ENCODE measurements around the gene KIF1C. TPM values are rescaled to one million over a fixed set of nuclear protein-coding genes. Genes with fewer than 3 reads are reported as not detected.
A peak's percentile ranks its signal among the peaks of the same experiment; 100 is the strongest.

KIF1C gene
- total RNA-seq, 1 experiment from 2014 or later, result 10.2 TPM

- peak overlapping the region; percentile 71 for H3K4me3 ChIP-seq (ENCODE audit: low read length)
- peak overlapping the region; percentile 84 for H3K9ac ChIP-seq (ENCODE audit: low read length)
- peak overlapping the region; percentile 82 for H3K4me2 ChIP-seq (ENCODE audit: low read depth, low read length, poor library complexity, severe bottlenecking)
- no peaks in the 10 kb centered on the region for H4K20me1 ChIP-seq (ENCODE audit: insufficient read depth, low read depth, low read length)
- no peaks in the 10 kb centered on the region for H3K27me3 ChIP-seq (ENCODE audit: low read length)
- peaks cover 24% of the 10 kb centered on the region for H3K4me1 ChIP-seq (ENCODE audit: low read length)
- H3K9me3 ChIP-seq (ENCODE audit: low read length), result no peaks in the 10 kb centered on the region
- DNase-seq, result peak; percentile 99
- peak overlapping the region; percentile 74 for H3K27ac ChIP-seq (ENCODE audit: low read length)
- H3K9me2 ChIP-seq (replicated peaks; ENCODE audit: insufficient read depth, low read length), result no peaks in the 10 kb centered on the region
- peaks cover 14% of the 10 kb centered on the region for H3K79me2 ChIP-seq (ENCODE audit: low read length)
- peaks cover 5% of the 10 kb centered on the region; the same call in 1 of the 2 replicates for H3K36me3 ChIP-seq (ENCODE audit: insufficient read depth, low read length)
- H2AFZ ChIP-seq (ENCODE audit: low read length), result peak overlapping the region; percentile 65; the same call in 1 of the 2 replicates
Measured at GRCh38 chr17:4966844-4967538, 30.8 kb upstream of the KIF1C start.

- no peaks in the 10 kb centered on the region for H4K20me1 ChIP-seq (ENCODE audit: insufficient read depth, low read depth, low read length)
- peaks cover 24% of the 10 kb centered on the region for H3K4me1 ChIP-seq (ENCODE audit: low read length)
- H2AFZ ChIP-seq (ENCODE audit: low read length), result peak within 1 kb of the TSS; percentile 65; the same call in 1 of the 2 replicates
- H3K9ac ChIP-seq (ENCODE audit: low read length), result peak within 1 kb of the TSS; percentile 84
- DNase-seq, result peak; percentile 98
- H3K27ac ChIP-seq (ENCODE audit: low read length), result peak within 1 kb of the TSS; percentile 74
- no peaks in the 10 kb centered on the region for H3K9me3 ChIP-seq (ENCODE audit: low read length)
- H3K4me2 ChIP-seq (ENCODE audit: low read depth, low read length, poor library complexity, severe bottlenecking), result peak within 1 kb of the TSS; percentile 82
- H3K36me3 ChIP-seq (ENCODE audit: insufficient read depth, low read length), result peaks cover 5% of the 10 kb centered on the region; the same call in 1 of the 2 replicates
- H3K9me2 ChIP-seq (replicated peaks; ENCODE audit: insufficient read depth, low read length), result no peaks in the 10 kb centered on the region
- peaks cover 14% of the 10 kb centered on the region for H3K79me2 ChIP-seq (ENCODE audit: low read length)
- H3K4me3 ChIP-seq (ENCODE audit: low read length), result peak within 1 kb of the TSS; percentile 71
- no peaks in the 10 kb centered on the region for H3K27me3 ChIP-seq (ENCODE audit: low read length)
Measured at GRCh38 chr17:4967539-4968485, 29.9 kb upstream of the KIF1C start, which contains the start of gene SPAG7. Gene SPAG7, minus strand, starts transcription at chr17:4967817. Its CDS starts 13 bp downstream, at chr17:4967804.

- peaks cover 24% of the 10 kb centered on the region for H3K4me1 ChIP-seq (ENCODE audit: low read length)
- no peaks in the 10 kb centered on the region for H3K9me3 ChIP-seq (ENCODE audit: low read length)
- no peak for DNase-seq
- H3K9ac ChIP-seq (ENCODE audit: low read length), result peak overlapping the region; percentile 82
- H3K27me3 ChIP-seq (ENCODE audit: low read length), result no peaks in the 10 kb centered on the region
- H3K79me2 ChIP-seq (ENCODE audit: low read length), result peaks cover 14% of the 10 kb centered on the region
- H3K36me3 ChIP-seq (ENCODE audit: insufficient read depth, low read length), result peaks cover 7% of the 10 kb centered on the region; the same call in 1 of the 2 replicates
- peak overlapping the region; percentile 71 for H3K4me3 ChIP-seq (ENCODE audit: low read length)
- no peak overlapping the region for H3K27ac ChIP-seq (ENCODE audit: low read length)
- no peak overlapping the region for H2AFZ ChIP-seq (ENCODE audit: low read length)
- H4K20me1 ChIP-seq (ENCODE audit: insufficient read depth, low read depth, low read length), result no peaks in the 10 kb centered on the region
- H3K9me2 ChIP-seq (replicated peaks; ENCODE audit: insufficient read depth, low read length), result no peaks in the 10 kb centered on the region
- peak overlapping the region; percentile 82 for H3K4me2 ChIP-seq (ENCODE audit: low read depth, low read length, poor library complexity, severe bottlenecking)
Measured at GRCh38 chr17:4968486-4969046, 29.2 kb upstream of the KIF1C start.

GRCh38 chr17:4969047-4969550 is 28.7 kb upstream of the KIF1C start:
- H3K9me2 ChIP-seq (replicated peaks; ENCODE audit: insufficient read depth, low read length), result no peaks in the 10 kb centered on the region
- H3K4me2 ChIP-seq (ENCODE audit: low read depth, low read length, poor library complexity, severe bottlenecking), result no peak overlapping the region
- no peak overlapping the region for H2AFZ ChIP-seq (ENCODE audit: low read length)
- no peak overlapping the region for H3K4me3 ChIP-seq (ENCODE audit: low read length)
- no peaks in the 10 kb centered on the region for H4K20me1 ChIP-seq (ENCODE audit: insufficient read depth, low read depth, low read length)
- no peak overlapping the region for H3K27ac ChIP-seq (ENCODE audit: low read length)
- H3K9me3 ChIP-seq (ENCODE audit: low read length), result no peaks in the 10 kb centered on the region
- H3K27me3 ChIP-seq (ENCODE audit: low read length), result no peaks in the 10 kb centered on the region
- peaks cover 7% of the 10 kb centered on the region; the same call in 1 of the 2 replicates for H3K36me3 ChIP-seq (ENCODE audit: insufficient read depth, low read length)
- H3K9ac ChIP-seq (ENCODE audit: low read length), result no peak overlapping the region
- peaks cover 14% of the 10 kb centered on the region for H3K79me2 ChIP-seq (ENCODE audit: low read length)
- H3K4me1 ChIP-seq (ENCODE audit: low read length), result peaks cover 24% of the 10 kb centered on the region
- DNase-seq, result no peak

- peaks cover 24% of the 10 kb centered on the region for H3K4me1 ChIP-seq (ENCODE audit: low read length)
- H2AFZ ChIP-seq (ENCODE audit: low read length), result no peak overlapping the region
- H3K27me3 ChIP-seq (ENCODE audit: low read length), result no peaks in the 10 kb centered on the region
- peaks cover 7% of the 10 kb centered on the region; the same call in 1 of the 2 replicates for H3K36me3 ChIP-seq (ENCODE audit: insufficient read depth, low read length)
- H3K9ac ChIP-seq (ENCODE audit: low read length), result no peak overlapping the region
- no peak for DNase-seq
- H3K4me3 ChIP-seq (ENCODE audit: low read length), result no peak overlapping the region
- H3K9me2 ChIP-seq (replicated peaks; ENCODE audit: insufficient read depth, low read length), result no peaks in the 10 kb centered on the region
- no peaks in the 10 kb centered on the region for H3K9me3 ChIP-seq (ENCODE audit: low read length)
- H3K79me2 ChIP-seq (ENCODE audit: low read length), result peaks cover 14% of the 10 kb centered on the region
- no peaks in the 10 kb centered on the region for H4K20me1 ChIP-seq (ENCODE audit: insufficient read depth, low read depth, low read length)
- no peak overlapping the region for H3K4me2 ChIP-seq (ENCODE audit: low read depth, low read length, poor library complexity, severe bottlenecking)
- H3K27ac ChIP-seq (ENCODE audit: low read length), result no peak overlapping the region
Measured at GRCh38 chr17:4969551-4970173, 28.1 kb upstream of the KIF1C start.

- no peaks in the 10 kb centered on the region for H3K9me3 ChIP-seq (ENCODE audit: low read length)
- H3K79me2 ChIP-seq (ENCODE audit: low read length), result peaks cover 13% of the 10 kb centered on the region
- H2AFZ ChIP-seq (ENCODE audit: low read length), result no peak overlapping the region
- no peak overlapping the region for H3K4me2 ChIP-seq (ENCODE audit: low read depth, low read length, poor library complexity, severe bottlenecking)
- DNase-seq, result no peak
- H3K27ac ChIP-seq (ENCODE audit: low read length), result no peak overlapping the region
- peaks cover 24% of the 10 kb centered on the region for H3K4me1 ChIP-seq (ENCODE audit: low read length)
- peaks cover 5% of the 10 kb centered on the region; the same call in 1 of the 2 replicates for H3K36me3 ChIP-seq (ENCODE audit: insufficient read depth, low read length)
- H4K20me1 ChIP-seq (ENCODE audit: insufficient read depth, low read depth, low read length), result no peaks in the 10 kb centered on the region
- H3K27me3 ChIP-seq (ENCODE audit: low read length), result no peaks in the 10 kb centered on the region
- H3K4me3 ChIP-seq (ENCODE audit: low read length), result no peak overlapping the region
- H3K9me2 ChIP-seq (replicated peaks; ENCODE audit: insufficient read depth, low read length), result no peaks in the 10 kb centered on the region
- H3K9ac ChIP-seq (ENCODE audit: low read length), result no peak overlapping the region
Measured at GRCh38 chr17:4970273-4970672, 27.5 kb upstream of the KIF1C start.

- H3K9ac ChIP-seq (ENCODE audit: low read length), result no peak overlapping the region
- H3K4me1 ChIP-seq (ENCODE audit: low read length), result peaks cover 14% of the 10 kb centered on the region
- no peaks in the 10 kb centered on the region for H4K20me1 ChIP-seq (ENCODE audit: insufficient read depth, low read depth, low read length)
- no peak overlapping the region for H3K4me3 ChIP-seq (ENCODE audit: low read length)
- no peaks in the 10 kb centered on the region for H3K9me2 ChIP-seq (replicated peaks; ENCODE audit: insufficient read depth, low read length)
- no peak for DNase-seq
- peaks cover under 1% of the 10 kb centered on the region; the same call in 1 of the 2 replicates for H3K79me2 ChIP-seq (ENCODE audit: low read length)
- H3K9me3 ChIP-seq (ENCODE audit: low read length), result no peaks in the 10 kb centered on the region
- no peak overlapping the region for H3K27ac ChIP-seq (ENCODE audit: low read length)
- 0 out of 2 replicates have a peak, but pooled peaks cover 5% of the 10 kb centered on the region for H3K36me3 ChIP-seq (ENCODE audit: insufficient read depth, low read length)
- no peak overlapping the region for H3K4me2 ChIP-seq (ENCODE audit: low read depth, low read length, poor library complexity, severe bottlenecking)
- no peaks in the 10 kb centered on the region for H3K27me3 ChIP-seq (ENCODE audit: low read length)
- H2AFZ ChIP-seq (ENCODE audit: low read length), result no peak overlapping the region
Measured at GRCh38 chr17:4971826-4972225, 25.9 kb upstream of the KIF1C start.

All from Karpas-422 (cell line).